GM19467 (cell line): ENCODE data around the gene SCGB1D1.
"Not testable (repeated sequence)": the region's sequence is repeated elsewhere in the genome, so short reads cannot be mapped to it uniquely, and the experiment has no call there.

Experiments used
- ATAC-seq: cut with Tn5 transposase; IDR thresholded peaks from one replicate; pipeline ENCODE4 v1.9.1; 2021; ENCODE audit warnings: mild to moderate bottlenecking, moderate library complexity; ENCODE audit not compliant: unreplicated experiment

The SCGB1D1 gene

DNA sequence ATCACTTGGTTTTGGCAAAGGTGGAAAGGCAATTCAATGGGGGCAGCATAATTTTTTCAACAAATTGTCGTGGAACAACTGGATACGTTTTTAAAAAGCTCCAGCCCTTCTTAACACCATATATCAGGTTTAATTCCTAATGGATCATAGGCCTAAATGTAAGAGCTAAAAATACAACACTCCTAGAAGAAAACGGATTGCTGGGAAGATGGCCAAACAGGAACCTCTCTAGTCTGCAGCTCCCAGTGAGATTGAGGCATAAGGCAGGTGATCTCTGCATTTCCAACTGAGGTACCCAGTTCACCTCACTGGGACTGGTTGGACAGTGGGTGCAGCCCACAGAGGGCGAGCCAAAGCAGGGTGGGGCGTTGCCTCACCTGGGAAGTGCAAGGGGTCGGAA is 32.4 kb upstream of the SCGB1D1 start:
- no peak for ATAC-seq

DNA sequence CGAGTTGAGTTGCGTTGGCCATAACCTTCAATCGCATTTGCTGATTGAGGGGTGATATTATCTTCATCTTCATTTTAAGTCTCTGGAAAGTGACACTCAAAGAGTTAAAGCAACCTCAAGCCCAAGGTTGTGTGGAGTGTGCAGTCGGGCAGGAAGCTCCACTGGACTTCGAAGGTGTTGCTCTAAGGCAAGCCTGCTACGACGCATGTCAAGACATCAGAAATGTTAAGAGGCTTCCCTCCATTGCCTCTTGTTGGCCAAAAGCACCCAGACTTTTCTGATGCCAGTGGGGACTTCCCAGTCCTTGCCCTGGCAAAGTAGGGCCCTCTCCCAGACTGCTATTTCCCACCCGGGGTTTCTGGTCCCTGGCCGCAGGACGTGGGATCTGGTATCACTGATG is 23.6 kb upstream of the SCGB1D1 start:
- no peak for ATAC-seq

GRCh38 chr11:62169448-62169847 is 20.6 kb upstream of the SCGB1D1 start:
- no peak for ATAC-seq

GRCh38 chr11:62169935-62170334 is 20.1 kb upstream of the SCGB1D1 start:
- ATAC-seq, result no peak

DNA sequence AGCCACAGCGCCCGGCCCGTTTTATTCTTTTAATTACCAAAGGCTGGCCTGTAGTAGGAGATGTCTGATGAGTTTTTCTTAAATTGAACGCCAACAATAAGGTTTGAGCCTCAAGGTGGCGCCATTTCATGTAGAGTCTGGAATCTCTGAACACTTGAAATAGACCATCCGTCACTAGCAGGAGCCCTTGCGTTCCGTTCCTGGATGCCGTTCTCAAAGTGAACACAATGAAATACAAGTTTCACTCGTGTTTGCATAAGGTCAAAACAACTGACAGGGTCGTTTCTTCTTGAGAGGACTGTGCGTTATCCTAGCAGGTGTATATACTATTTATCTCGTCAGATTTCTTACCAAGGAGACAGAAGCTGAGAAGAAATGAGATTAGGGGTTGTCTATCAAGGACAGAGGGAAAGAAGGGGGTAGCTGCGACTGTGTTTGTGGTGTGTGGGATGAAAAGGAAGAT is 18.7 kb upstream of the SCGB1D1 start:
- no peak for ATAC-seq

- no peak for ATAC-seq
Observed at GRCh38 chr11:62172294-62172693, 17.7 kb upstream of the SCGB1D1 start.

GRCh38 chr11:62176766-62177165 is 13.2 kb upstream of the SCGB1D1 start:
- ATAC-seq, result no peak

DNA sequence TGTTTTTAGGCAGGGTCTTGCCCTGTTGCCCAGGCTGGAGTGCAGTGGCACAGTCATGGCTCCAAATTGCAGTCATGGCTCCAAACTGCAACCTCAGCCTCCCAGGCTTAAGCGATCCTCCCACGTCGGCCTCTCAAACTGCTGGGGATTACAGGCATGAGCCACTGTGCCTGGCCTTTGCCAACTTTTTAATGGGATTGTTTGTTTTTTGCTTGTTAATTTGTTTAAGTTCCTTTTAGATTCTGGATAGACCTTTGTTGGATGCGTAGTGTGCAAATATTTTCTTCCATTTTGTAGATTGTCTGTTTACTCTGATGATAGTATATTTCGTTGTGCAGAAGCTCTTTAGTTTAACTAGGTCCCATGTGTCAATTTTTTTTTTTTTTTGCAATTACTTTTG is 10.0 kb upstream of the SCGB1D1 start:
- no peak for ATAC-seq

DNA sequence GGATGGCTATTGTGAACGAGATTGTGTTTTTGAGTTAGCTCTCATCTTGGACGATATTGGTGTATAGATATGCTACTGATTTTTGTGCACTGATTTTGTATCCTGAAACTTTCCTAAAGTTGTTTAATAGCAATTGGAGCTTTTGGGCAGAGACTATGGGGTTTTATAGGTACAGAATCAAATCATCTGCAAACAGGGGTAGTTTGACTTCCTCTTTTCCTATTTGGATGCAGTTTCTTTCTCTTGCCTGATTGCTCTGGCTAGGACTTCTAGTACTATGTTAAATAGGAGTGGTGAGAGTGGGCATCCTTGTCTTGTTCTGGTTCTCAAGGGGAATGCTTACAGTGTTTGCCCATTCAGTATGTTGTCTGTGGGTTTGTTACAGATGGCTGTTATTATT is 8.9 kb upstream of the SCGB1D1 start:
- ATAC-seq, result no peak

- no peak for ATAC-seq
Observed at GRCh38 chr11:62182147-62182891, 7.7 kb upstream of the SCGB1D1 start.

DNA sequence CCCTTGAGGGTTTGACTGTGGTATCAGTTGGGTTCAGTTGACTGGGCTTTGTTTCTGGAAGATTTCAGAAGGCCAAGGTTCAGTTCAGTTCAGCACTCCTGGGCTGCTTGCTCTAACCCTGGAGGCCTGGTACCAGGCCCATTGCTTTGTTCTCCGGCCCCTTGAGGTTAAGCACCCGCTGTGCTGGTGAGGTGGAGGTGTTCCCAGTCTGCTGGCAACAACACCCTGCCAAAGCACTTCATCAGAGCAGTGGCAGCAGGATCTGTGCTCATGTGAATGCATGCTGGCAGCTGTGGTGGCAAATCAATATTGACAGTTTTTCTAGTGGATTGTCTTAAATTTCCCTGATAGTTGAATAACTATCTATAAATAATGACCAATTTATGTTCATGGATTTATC is 3.8 kb upstream of the SCGB1D1 start:
- no peak for ATAC-seq

- ATAC-seq, result no peak
Observed at GRCh38 chr11:62193952-62194351, 3.9 kb downstream of the SCGB1D1 start.

DNA sequence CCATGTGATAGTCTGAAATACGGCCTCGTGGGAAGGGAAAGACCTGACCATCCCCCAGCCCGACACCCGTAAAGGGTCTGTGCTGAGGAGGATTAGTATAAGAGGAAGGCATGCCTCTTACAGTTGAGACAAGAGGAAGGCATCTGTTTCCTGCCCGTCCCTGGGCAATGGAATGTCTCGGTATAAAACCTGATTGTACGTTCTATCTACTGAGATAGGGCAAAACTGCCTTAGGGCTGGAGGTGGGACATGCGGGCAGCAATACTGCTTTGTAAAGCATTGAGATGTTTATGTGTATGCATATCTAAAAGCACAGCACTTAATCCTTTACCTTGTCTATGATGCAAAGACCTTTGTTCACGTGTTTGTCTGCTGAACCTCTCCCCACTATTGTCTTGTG is 5.0 kb downstream of the SCGB1D1 start:
- ATAC-seq, result not testable (repeated sequence)

GRCh38 chr11:62195945-62196344 is 5.9 kb downstream of the SCGB1D1 start:
- ATAC-seq, result no peak

- ATAC-seq, result not testable (repeated sequence)
Observed at GRCh38 chr11:62197400-62197799, 7.4 kb downstream of the SCGB1D1 start.

DNA sequence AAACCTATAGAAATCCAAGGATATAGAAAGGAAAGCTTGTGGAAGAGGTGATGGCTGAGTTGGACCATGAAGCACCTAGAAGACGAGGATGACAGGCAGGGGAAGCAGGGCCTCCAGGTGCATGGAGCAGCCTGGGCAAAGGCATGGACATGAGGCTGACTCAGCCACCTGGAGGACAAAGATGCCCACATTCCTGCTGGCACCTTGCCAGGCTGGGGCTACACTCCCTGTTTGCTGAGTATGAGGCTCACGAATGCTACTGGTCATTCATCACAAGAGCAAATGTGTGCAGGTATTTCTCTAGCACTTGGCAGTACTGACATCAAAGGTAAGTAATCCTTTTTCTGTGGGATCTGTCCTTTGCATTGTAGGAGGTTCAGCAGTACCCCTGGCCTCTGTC is 11.4 kb downstream of the SCGB1D1 start:
- ATAC-seq, result no peak

- no peak for ATAC-seq
Observed at GRCh38 chr11:62202910-62203309, 12.9 kb downstream of the SCGB1D1 start.

GRCh38 chr11:62204430-62204829 is 14.4 kb downstream of the SCGB1D1 start:
- ATAC-seq, result no peak

GRCh38 chr11:62205441-62205840 is 15.4 kb downstream of the SCGB1D1 start:
- no peak for ATAC-seq

GRCh38 chr11:62206276-62207066 is 16.5 kb downstream of the SCGB1D1 start:
- ATAC-seq, result not testable (repeated sequence)

GRCh38 chr11:62208785-62209144 is 18.7 kb downstream of the SCGB1D1 start:
- no peak for ATAC-seq

- ATAC-seq, result no peak
Observed at GRCh38 chr11:62217191-62217748, 27.3 kb downstream of the SCGB1D1 start.
